Measurements from ENCODE around the gene PRDX2. TPM values are rescaled to one million over a fixed set of nuclear protein-coding genes. Genes with fewer than 3 reads are reported as not detected.

Gene PRDX2
- total and polyA plus RNA-seq, 10 of the 15 experiments (the other 5 are each of a cell fraction or from before 2014, with no cell fraction given) = 93.0 to 812 (median 344) TPM

DNA sequence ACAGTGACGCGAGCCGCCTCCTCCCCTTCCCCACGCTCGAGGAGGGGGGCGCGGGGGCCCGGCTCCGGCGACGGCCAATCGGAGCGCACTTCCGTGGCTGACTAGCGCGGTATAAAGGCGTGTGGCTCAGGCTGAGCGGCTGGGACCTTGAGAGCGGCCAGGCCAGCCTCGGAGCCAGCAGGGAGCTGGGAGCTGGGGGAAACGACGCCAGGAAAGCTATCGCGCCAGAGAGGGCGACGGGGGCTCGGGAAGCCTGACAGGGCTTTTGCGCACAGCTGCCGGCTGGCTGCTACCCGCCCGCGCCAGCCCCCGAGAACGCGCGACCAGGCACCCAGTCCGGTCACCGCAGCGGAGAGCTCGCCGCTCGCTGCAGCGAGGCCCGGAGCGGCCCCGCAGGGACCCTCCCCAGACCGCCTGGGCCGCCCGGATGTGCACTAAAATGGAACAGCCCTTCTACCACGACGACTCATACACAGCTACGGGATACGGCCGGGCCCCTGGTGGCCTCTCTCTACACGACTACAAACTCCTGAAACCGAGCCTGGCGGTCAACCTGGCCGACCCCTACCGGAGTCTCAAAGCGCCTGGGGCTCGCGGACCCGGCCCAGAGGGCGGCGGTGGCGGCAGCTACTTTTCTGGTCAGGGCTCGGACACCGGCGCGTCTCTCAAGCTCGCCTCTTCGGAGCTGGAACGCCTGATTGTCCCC is 10.1 kb downstream of the PRDX2 start, which contains the start of gene JUNB (continued):
- TF ChIP-seq FOXM1 (IDR thresholded peaks at IDR 0.05; ENCODE audit: low read depth, low read length) (no peak), DPF2 (IDR thresholded peaks at IDR 0.05) (peak; percentile 78), PAX5 (IDR thresholded peaks at IDR 0.05; ENCODE audit: borderline replicate concordance, low read depth, low read length) (peak; percentile 90; the same call in 1 of the 2 replicates), NR2C1 (IDR thresholded peaks at IDR 0.05) (no peak), STAT1 (conservative IDR thresholded peaks at IDR 0.05) (peak; percentile 74; the same call in 1 of the 2 replicates), PAX8 (IDR thresholded peaks at IDR 0.05) (no peak), NFYA (IDR thresholded peaks at IDR 0.05; ENCODE audit: borderline replicate concordance, low read depth, low read length) (no peak), CREM (IDR thresholded peaks at IDR 0.05; ENCODE audit: low read depth) (peak; percentile 92), NRF1 (conservative IDR thresholded peaks at IDR 0.05; ENCODE audit: low read depth, low read length) (no peak; the same call in 1 of the 2 replicates), ESRRA (IDR thresholded peaks at IDR 0.05; ENCODE audit: low read length) (no peak), TCF12 (IDR thresholded peaks at IDR 0.05; ENCODE audit: low read depth, low read length) (peak; percentile 95; the same call in 1 of the 2 replicates), SP1 (IDR thresholded peaks at IDR 0.05; ENCODE audit: low read depth, low read length) (peak; percentile 80), KLF5 (IDR thresholded peaks at IDR 0.05; ENCODE audit: partially characterized antibody) (peak; percentile 97), JUND (IDR thresholded peaks at IDR 0.05; ENCODE audit: low read depth, low read length) (no peak), NR2F1 (conservative IDR thresholded peaks at IDR 0.05) (peak; percentile 79), RELA (IDR thresholded peaks at IDR 0.05; ENCODE audit: borderline replicate concordance, partially characterized antibody) (peak; percentile 90)
- TF ChIP-seq, protein P1, sequence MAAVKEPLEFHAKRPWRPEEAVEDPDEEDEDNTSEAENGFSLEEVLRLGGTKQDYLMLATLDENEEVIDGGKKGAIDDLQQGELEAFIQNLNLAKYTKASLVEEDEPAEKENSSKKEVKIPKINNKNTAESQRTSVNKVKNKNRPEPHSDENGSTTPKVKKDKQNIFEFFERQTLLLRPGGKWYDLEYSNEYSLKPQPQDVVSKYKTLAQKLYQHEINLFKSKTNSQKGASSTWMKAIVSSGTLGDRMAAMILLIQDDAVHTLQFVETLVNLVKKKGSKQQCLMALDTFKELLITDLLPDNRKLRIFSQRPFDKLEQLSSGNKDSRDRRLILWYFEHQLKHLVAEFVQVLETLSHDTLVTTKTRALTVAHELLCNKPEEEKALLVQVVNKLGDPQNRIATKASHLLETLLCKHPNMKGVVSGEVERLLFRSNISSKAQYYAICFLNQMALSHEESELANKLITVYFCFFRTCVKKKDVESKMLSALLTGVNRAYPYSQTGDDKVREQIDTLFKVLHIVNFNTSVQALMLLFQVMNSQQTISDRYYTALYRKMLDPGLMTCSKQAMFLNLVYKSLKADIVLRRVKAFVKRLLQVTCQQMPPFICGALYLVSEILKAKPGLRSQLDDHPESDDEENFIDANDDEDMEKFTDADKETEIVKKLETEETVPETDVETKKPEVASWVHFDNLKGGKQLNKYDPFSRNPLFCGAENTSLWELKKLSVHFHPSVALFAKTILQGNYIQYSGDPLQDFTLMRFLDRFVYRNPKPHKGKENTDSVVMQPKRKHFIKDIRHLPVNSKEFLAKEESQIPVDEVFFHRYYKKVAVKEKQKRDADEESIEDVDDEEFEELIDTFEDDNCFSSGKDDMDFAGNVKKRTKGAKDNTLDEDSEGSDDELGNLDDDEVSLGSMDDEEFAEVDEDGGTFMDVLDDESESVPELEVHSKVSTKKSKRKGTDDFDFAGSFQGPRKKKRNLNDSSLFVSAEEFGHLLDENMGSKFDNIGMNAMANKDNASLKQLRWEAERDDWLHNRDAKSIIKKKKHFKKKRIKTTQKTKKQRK (IDR thresholded peaks at IDR 0.05; ENCODE audit: low read depth, low read length) = no peak
- TF ChIP-seq, protein P2, sequence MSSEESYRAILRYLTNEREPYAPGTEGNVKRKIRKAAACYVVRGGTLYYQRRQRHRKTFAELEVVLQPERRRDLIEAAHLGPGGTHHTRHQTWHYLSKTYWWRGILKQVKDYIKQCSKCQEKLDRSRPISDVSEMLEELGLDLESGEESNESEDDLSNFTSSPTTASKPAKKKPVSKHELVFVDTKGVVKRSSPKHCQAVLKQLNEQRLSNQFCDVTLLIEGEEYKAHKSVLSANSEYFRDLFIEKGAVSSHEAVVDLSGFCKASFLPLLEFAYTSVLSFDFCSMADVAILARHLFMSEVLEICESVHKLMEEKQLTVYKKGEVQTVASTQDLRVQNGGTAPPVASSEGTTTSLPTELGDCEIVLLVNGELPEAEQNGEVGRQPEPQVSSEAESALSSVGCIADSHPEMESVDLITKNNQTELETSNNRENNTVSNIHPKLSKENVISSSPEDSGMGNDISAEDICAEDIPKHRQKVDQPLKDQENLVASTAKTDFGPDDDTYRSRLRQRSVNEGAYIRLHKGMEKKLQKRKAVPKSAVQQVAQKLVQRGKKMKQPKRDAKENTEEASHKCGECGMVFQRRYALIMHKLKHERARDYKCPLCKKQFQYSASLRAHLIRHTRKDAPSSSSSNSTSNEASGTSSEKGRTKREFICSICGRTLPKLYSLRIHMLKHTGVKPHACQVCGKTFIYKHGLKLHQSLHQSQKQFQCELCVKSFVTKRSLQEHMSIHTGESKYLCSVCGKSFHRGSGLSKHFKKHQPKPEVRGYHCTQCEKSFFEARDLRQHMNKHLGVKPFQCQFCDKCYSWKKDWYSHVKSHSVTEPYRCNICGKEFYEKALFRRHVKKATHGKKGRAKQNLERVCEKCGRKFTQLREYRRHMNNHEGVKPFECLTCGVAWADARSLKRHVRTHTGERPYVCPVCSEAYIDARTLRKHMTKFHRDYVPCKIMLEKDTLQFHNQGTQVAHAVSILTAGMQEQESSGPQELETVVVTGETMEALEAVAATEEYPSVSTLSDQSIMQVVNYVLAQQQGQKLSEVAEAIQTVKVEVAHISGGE (CRISPR knock-in tag; IDR thresholded peaks at IDR 0.05) = peak; percentile 68
- TF ChIP-seq, protein P3, sequence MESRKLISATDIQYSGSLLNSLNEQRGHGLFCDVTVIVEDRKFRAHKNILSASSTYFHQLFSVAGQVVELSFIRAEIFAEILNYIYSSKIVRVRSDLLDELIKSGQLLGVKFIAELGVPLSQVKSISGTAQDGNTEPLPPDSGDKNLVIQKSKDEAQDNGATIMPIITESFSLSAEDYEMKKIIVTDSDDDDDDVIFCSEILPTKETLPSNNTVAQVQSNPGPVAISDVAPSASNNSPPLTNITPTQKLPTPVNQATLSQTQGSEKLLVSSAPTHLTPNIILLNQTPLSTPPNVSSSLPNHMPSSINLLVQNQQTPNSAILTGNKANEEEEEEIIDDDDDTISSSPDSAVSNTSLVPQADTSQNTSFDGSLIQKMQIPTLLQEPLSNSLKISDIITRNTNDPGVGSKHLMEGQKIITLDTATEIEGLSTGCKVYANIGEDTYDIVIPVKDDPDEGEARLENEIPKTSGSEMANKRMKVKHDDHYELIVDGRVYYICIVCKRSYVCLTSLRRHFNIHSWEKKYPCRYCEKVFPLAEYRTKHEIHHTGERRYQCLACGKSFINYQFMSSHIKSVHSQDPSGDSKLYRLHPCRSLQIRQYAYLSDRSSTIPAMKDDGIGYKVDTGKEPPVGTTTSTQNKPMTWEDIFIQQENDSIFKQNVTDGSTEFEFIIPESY (IDR thresholded peaks at IDR 0.05) = no peak
- TF ChIP-seq, protein P4, sequence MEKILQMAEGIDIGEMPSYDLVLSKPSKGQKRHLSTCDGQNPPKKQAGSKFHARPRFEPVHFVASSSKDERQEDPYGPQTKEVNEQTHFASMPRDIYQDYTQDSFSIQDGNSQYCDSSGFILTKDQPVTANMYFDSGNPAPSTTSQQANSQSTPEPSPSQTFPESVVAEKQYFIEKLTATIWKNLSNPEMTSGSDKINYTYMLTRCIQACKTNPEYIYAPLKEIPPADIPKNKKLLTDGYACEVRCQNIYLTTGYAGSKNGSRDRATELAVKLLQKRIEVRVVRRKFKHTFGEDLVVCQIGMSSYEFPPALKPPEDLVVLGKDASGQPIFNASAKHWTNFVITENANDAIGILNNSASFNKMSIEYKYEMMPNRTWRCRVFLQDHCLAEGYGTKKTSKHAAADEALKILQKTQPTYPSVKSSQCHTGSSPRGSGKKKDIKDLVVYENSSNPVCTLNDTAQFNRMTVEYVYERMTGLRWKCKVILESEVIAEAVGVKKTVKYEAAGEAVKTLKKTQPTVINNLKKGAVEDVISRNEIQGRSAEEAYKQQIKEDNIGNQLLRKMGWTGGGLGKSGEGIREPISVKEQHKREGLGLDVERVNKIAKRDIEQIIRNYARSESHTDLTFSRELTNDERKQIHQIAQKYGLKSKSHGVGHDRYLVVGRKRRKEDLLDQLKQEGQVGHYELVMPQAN (conservative IDR thresholded peaks at IDR 0.05) = peak; percentile 82

Measured in GM12878 (cell line).